ENCODE measurements around the gene USP20.
"Not testable (repeated sequence)": the region's sequence is repeated elsewhere in the genome, so short reads cannot be mapped to it uniquely, and the experiment has no call there.

The USP20 gene

DNA sequence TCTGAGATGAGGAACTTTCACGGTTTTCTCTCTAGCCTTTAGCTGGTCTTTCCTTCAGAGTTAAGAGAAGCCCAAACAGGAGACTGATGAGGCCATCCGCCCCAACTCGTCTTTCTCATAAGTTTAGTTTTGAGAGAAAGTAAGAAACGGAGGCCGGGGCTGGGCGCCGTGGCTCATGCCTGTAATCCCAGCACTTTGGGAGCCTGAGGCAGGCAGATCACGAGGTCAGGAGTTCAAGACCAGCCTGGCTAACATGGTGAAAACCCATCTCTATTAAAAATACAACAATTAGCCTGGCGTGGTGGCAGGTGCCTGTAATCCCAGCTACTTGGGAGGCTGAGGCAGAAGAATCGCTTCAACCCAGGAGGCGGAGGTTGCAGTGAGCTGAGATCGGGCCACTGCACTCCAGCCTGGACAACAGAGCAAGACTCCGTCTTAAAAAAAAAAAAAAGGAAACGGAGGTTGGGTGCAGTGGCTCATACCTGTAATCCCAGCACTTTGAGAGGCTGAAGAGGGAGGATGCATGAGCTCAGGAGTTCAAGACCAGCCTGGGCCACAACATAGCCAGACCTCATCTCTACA, 55.6 kb downstream of the USP20 start:
- DNase-seq (ENCODE audit: low spot score) = not testable (repeated sequence)

DNA sequence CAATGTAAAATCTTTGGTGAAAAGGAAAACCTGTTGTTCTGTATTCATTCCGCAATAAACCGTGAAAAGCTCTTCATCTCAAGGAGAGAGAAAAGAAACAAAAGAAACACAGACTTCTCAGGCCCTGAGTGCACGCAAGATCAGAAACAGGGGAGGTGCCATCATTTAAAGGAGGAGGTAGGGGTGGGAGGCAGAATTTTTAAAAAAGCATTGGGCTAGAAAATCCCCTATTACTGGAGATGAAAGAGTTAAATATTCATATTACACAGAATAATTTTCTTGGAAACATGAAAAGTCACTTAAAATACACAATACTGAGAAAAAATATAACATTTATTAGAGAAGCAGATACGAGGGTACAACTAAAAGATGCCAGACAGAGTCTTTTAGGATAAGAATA, 56.3 kb downstream of the USP20 start:
- no peak for DNase-seq (ENCODE audit: low spot score)

DNA sequence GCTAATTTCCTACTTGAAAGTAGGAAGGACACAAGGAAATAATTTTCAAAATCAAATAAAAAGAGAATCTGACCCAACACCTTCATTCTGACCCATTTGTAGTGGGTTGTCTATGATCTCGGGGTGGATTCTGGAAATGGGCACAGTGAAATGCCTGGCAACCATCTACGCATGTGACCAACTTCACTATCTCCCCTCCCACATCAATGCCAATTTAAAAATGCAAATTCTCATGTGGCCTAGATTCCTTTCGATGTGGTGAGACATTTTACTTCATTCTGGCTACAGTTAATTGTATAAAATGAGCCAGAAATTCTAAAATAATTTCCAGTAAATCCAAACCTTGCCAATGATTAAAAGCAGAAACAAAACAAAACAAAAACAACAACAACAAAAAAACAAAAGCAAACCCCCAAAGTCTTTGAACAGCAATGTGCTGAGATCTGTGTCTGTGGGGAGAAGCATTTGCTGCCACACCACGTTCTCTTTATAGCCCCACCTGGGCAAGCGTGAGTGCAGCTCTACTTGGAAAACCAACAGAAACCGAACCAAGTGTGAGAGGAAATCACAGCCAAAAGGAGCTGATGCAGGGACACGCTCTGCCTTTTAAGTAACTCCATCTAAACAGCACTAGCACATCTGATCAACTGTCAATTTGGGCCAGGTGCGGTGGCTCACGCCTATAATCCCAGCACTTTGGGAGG, 59.0 kb downstream of the USP20 start:
- no peak for DNase-seq (ENCODE audit: low spot score)

DNA sequence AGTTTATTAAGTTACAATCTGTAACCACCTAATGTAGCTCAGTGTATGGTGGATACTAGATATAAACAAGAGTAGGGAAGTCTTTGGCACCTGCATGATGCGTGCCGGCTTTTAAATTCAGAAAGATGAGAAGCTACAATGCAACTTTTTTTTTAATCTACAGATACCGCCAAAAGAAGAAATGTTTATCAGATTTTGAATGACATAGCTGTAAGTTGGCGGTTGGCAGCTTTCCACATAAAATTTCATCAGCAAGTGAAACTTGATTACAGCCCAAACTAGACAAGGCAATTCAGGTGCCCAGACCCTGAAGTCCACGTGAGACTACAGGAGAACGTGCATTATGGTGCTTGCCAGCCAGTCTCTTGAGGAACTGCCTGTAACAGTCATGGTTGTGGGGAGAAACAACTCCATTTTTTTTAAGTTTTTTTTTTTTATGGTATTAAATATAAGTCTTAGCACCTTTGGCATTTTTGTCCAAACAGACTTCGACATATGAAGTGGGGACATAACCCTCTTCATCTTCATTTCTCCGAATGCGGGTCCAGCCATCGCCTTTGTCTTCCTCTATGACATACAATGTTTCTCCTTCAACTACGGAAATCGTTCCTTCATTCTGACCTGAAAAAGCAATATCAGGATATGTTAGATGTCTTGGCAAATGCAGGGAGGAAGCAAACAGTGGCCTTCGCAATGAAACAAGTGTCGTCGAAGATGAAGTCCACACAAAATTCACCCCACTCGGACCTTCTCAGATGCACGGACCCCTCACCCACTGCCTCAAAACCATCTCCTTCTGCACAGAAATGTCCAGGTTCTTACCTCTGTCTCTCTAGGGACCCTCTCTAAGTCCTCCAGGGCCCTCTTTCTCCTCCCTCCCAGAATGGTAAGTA, 60.4 kb downstream of the USP20 start:
- no peak for DNase-seq (ENCODE audit: low spot score)

DNA sequence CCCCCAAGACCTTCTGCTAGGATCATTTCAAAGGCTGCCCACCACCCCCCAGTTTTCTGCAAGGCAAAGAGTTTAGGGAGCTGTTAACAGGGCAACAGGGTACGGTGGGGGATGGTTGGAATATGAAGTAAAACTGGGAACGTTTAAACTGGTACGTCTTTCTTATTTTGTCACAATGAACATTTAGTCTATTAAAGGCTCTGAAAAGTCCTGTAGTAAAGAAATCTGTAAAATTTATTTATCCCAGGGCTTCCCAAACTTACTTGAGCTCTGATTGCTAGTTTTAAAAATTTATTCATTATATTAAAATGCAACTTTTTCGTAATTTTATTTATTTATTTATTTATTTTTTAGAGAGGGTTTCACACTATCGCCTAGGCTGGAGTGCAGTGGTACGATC, 62.0 kb downstream of the USP20 start:
- DNase-seq (ENCODE audit: low spot score) = no peak

DNA sequence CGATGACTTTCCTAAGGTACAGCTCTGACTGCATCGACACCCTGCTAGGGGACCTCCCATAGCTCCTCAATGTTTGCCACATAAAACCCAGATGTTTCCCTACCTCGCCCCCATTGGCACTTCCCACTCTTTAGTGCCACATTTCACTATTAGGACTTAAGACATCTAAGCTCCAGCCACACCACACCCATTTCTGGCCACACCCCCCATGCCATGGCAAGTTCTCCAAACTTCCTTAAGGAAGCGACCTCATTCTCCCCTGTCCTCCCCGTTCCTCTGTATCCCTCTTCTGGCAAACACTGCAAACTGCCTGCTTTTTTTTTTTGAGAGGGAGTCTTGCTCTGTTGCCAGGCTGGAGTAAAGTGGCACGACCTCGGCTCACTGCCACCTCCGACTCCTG, 62.9 kb downstream of the USP20 start:
- DNase-seq (ENCODE audit: low spot score) = no peak

DNA sequence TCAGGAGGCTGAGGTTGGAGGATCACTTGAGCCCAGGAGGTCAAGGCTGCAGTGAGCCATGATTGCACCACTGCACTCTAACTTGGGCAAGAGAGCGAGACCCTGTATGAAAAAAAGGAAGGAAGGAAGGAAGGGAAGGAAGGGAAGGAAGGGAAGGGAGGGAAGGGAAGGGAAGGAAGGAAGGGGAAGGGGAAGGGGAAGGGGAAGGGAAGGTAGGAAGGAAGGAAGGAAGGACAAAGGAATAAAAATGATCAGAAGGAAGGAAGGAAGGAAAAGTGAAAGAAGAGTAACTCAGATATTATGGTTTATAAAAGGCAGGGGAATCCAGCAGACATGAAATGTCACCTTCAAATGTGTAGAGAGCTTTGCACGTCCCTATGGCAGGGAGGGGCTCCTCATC, 64.4 kb downstream of the USP20 start:
- DNase-seq (ENCODE audit: low spot score) = no peak

DNA sequence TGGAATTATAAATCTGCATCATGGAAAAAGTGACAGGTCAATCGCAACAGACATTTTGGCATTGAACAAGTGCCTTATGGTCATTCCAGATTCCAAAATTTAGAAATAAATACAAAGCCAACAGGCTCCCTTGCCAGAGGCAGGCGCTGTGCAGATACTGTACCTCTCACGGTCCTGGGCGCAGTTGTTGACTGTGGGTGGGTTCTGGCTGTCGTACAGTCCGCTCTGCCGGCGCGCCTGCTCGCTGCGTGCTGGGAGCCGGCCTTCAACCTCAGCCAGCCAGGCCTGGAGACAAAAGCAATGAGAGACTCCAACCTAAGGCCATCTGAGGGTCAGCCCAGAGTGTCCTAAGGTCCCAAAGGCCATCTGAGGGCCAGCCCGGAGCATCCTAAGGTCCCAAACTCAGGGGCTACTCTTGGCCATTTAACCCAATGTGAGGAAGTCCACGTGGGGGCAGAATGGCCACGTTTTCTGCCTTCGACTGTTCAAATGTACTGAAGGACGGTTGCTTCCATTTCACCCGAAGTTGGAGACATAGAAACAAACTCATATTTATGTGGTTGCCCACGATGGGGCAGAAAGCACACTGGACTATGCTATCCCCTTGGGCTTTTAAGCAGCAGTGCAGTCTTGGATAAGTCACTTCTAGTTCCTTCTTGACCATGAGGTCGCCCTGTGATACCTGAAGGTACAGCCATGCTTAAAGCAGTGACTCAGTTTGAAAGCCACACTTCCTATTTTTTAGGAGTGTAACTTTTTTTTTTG, 65.2 kb downstream of the USP20 start:
- no peak for DNase-seq (ENCODE audit: low spot score)

DNA sequence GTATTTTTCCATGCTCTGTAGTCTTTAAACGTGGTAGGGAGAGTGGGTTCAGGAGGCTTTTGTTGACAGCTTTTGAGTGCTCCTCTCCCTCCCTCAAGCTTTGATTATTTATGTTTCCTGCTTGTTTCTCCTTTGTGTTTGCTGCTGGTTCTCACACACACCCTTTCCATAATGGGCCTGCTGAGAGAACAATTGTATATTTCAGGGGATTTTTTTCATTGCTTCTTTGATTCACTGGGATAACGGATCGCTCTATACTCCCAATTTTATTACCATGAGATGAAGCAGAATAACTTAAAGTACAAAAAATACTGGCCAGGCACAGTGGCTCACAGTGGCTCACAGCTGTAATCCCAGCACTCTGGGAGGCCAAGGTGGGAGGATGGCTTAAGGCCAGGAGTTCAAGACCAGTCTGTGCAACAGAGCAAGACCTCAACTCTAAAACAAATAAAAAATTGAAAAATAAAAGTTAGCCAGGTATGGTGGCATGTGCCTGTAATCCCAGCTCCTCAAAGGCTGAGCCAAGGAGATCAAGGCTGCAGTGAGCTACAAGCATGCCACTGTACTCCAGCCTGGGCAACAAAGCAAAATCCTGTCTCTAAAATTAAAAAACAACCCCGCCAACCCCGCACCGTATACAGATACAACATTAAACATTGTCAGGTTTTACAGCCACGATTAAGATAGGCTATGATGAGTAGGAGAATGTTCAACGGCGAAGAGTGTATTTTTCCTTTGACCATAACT, 66.9 kb downstream of the USP20 start:
- no peak for DNase-seq (ENCODE audit: low spot score)

DNA sequence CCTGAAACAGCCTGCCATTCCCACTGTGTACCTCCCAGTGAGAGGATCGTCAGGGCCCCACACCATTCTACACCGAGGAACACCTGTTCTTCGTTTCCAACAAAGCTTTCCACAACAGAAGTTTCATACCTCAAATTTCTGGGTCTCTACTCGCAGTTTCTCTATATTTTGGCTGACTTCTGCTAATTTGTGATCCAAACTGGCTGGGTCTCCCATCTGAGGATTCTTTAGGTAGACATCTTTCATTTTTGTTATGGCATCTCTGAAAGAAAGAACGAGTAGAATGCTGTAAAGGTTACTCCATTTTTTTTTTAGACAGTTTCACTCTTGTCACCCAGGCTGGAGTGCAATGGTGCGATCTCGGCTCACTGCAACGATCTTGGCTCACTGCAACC, 67.5 kb downstream of the USP20 start:
- DNase-seq (ENCODE audit: low spot score) = no peak

DNA sequence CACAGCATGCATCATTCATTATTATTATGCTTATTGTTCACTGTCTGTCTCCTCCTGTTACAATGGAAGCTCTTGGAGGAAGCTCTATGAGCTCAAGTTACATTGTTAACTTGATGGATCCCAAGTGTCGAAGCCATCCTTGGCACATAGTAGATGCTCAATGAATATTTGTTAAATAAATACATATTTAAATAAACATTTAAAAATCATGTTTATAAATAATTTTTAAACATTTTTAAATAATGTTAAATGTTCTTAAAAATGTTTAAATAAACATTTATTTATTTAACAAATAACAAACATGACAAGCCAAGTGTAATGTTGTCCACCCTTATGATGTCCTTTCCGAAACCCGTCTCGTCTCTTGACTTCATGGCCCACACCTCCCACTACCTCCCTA, 69.5 kb downstream of the USP20 start:
- DNase-seq (ENCODE audit: low spot score) = no peak

DNA sequence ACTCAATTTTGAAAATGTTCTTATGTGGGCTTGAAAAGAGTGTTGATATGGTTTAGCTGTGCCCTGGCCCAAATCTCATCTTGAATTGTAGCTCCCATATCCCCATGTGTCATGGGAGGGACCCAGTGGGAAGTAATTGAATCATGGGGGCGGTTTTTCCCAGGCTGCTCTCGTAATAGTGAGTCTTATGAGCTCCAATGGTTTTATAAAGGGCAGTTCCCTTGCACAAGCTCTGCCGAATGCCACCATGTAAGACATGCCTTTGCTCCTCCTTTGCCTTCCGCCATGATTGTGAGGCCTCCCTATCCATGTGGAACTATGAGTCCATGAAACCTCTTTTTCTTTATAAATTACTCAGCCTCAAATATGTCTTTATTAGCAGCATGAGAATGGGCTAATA, 71.0 kb downstream of the USP20 start:
- no peak for DNase-seq (ENCODE audit: low spot score)

DNA sequence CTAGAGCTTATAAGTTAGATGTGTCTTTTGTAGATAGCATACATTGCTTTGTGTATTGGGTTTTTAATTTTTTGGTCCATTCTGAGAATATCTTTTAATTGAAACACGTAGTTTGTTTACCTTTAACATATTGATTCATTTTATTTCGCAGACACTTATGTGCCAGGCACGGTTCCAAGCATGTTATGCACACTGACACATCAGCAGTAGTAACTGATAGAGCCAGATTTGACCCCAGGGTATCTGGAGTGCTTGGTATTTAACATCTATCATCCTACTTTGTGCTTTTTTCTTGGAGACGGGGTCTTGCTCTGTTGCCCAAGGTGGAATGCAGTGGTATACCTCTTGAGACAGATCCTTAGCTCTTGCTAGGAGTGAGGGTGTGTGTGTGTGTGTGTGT, 71.9 kb downstream of the USP20 start:
- DNase-seq (ENCODE audit: low spot score) = no peak

DNA sequence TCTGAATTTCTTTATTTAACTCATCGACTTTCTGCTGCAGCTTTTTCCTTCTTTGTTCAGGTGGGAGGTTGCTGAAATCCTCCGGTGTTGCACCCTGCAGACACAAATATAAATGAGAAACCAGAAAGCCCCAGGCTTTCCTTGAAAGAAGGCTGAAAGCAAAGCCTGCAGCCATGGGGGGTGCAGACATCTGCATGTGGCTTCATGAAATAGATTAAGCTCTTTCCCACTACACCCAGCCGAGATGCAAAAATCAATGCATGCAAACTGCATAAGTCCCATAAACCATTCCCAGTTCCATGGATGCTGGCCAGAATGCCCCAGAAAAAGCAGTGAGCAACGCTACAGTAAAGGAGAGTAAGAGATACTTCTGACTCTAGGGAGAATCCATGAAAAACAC, 73.6 kb downstream of the USP20 start:
- DNase-seq (ENCODE audit: low spot score) = no peak

DNA sequence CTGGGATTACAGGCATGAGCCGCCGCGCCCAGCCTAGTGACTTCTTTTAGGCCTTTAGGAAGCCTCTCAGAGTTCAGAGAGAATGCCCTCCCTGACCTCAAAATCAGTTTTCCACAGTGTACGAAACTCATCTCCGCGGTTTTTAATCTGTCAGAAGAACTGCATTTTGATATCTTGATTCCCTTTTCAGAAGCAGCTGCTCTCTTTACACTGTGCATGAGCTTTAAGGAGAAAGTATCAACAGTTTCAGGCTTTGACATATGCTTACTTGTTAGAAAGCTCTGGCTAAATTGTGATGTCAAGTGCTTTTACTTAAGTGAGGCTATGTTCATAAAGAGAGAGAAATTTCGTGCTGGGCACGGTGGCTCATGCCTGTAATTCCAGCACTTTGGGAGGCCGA, 74.6 kb downstream of the USP20 start:
- DNase-seq (ENCODE audit: low spot score) = no peak

DNA sequence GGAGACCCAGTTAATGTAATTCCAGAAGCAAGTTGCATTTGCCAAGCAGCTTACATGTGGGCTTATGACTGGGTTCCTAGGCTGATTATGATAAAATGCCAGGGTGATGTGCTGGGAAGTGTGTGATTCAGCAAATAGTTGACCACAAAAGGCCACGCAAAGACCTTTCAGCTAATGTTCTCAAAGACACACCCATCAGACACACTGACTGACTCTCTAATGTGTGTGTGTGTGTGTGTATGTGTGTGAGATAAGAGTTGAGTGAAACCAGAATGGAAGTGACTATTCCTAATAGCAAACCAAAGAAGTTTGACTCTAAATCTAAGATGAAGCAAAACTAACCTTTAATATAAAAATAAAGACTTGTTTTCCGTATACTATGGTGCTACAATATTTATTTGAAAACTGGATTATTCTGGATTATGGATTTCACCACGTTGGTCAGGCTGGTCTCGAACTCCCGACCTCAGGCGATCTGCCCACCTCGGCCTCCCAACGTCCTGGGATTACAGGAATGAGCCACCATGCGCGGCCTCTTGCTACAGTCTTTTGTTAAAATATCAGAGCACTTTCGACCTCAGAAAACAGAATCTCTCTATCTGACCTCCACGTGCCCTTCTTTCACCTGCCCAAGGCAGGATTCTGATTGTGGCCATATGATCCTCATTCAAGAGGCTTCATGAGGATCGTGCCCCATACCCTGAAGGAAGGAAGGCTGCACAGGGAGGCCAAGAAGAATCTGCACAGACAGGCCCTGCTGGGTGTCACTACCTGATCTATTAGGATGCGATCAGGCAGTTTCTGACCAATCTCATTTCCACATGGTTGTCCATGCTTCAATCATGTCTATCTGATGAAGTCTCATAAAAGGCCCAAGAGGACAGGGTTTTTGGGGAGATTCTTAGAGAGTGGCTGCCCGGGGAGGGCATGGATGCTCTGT, 75.6 kb downstream of the USP20 start:
- no peak for DNase-seq (ENCODE audit: low spot score)

DNA sequence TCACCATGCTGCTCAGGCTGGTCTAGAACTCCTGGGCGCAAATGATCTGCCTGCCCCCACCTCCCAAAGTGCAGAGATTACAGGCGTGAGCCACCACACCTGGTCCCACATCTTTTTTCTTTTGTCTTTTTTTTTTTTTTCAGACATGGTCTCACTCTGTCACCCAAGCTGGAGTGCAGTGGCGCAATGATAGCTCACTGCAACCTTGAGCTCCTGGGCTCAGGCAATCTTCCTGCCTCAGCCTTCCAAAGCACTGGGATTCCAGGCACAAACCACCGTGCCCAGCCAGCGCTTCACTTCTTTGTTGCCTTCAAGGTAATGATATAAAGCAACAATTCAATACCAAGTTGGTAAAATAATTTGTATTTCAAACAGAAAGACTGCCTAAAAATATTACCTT, 78.8 kb downstream of the USP20 start:
- DNase-seq (ENCODE audit: low spot score) = no peak

DNA sequence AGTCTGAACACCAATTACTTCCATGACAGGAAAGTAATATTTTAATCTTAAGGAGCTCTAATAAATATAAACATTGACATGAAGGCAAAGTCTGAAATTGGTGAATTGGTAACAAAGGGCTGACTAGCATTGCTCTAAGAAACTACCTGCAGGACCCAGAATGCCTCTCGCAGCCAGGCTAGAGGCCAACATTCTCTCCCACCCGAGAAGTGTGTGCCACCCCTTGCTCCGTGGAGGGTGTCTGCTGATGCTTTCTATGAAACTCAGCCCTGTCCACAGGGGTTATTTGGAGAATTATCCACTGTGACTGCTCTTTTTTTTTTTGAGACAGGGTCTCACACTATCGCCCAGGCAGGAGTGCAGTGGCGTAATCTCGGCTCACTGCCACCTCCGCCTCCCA, 81.4 kb downstream of the USP20 start:
- no peak for DNase-seq (ENCODE audit: low spot score)

DNA sequence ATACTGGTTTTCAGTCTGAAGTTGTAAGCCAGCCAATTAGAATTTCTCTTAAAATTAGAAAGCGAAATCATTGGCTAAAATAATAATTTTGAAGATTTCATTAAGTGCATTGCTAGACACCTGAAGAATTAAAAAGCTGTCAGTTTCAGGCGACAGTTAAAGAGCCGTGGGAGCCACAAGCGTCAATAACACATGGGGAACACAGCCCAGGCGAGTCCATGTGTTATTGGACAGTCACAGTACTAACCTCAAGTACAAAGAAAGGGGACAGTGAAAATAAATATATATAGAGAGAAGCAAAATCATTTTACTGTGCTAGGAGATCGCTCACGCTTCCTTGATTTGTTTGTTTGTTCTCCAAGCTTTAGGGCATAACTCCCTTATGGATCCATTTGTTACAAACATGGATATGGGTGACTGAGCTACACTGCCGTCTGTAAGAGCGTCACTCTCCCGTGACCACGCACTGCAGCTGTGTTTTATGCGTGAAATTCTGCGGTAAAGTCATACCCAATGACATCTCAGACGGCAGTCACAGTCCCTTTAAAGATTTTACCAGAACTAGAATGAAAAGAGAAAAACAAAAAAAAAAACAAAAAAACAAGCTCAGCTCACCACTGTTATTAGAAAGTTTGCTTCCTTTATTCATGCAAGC, 83.2 kb downstream of the USP20 start:
- DNase-seq (ENCODE audit: low spot score) = no peak

DNA sequence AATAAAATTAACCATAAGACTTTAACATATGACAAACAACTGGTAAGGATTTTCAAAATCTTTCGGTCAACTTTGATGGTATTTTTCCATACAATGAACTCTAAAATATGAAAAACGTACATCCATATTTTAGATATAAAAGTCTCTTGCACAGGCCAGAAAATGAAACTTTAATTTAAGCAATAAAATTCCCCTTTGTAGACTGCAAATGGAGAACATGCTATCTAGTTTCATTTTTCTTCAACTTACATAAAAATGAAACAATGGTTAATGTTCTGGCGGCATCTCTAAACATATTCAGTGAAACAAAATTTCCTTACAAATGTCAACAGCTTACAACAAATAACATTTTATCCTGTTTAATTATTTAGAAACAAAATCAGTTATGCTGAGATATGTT, 84.0 kb downstream of the USP20 start:
- DNase-seq (ENCODE audit: low spot score) = no peak
